HL-60 (cell line): Measurements from ENCODE around the gene SNX6.

Experiments
- DNase-seq, 2 experiments: peaks; one replicate each; pipeline ENCODE4 v3.0.0-alpha.2; 2010 to 2020; ENCODE audit warnings: low read depth in 1 of 2, low spot score in 1 of 2
- H3K27ac ChIP-seq: fragments of 250-450 bp; sonication (Bioruptor Pico); replicated peaks from 2 replicates; pipeline ENCODE4 v1.5.1; 2020; ENCODE audit warnings: mild to moderate bottlenecking, moderate library complexity
- H3K27me3 ChIP-seq: fragments of 250-450 bp; sonication (Bioruptor Pico); 2 replicates; pipeline ENCODE4 v1.5.1; 2021; ENCODE audit warnings: mild to moderate bottlenecking, moderate library complexity; ENCODE audit not compliant: insufficient read depth, poor library complexity, severe bottlenecking
- H3K4me3 ChIP-seq: replicated peaks from 2 replicates; pipeline ENCODE4 v1.5.1; 2011; ENCODE audit warnings: mild to moderate bottlenecking, control low read depth, low read length; ENCODE audit not compliant: insufficient read depth
- CTCF ChIP-seq: IDR thresholded peaks from one replicate; pipeline ENCODE4 v1.5.1; 2011; ENCODE audit warnings: low read length, control low read depth, inconsistent platforms; ENCODE audit not compliant: insufficient read depth
- GABPA ChIP-seq: IDR thresholded peaks from 2 replicates; pipeline ENCODE4 v1.6.1; 2012; ENCODE audit warnings: low read depth
- POLR2AphosphoS5 ChIP-seq: IDR thresholded peaks from 2 replicates; pipeline ENCODE4 v1.6.1; 2012; ENCODE audit warnings: low read depth
- REST ChIP-seq: IDR thresholded peaks from 2 replicates; pipeline ENCODE4 v1.6.1; 2012; ENCODE audit warnings: low read depth; ENCODE audit not compliant: insufficient replicate concordance
- SPI1 ChIP-seq: IDR thresholded peaks from 2 replicates; pipeline ENCODE4 v1.6.1; 2012; ENCODE audit warnings: low read depth, mild to moderate bottlenecking, borderline replicate concordance

The SNX6 gene

DNA sequence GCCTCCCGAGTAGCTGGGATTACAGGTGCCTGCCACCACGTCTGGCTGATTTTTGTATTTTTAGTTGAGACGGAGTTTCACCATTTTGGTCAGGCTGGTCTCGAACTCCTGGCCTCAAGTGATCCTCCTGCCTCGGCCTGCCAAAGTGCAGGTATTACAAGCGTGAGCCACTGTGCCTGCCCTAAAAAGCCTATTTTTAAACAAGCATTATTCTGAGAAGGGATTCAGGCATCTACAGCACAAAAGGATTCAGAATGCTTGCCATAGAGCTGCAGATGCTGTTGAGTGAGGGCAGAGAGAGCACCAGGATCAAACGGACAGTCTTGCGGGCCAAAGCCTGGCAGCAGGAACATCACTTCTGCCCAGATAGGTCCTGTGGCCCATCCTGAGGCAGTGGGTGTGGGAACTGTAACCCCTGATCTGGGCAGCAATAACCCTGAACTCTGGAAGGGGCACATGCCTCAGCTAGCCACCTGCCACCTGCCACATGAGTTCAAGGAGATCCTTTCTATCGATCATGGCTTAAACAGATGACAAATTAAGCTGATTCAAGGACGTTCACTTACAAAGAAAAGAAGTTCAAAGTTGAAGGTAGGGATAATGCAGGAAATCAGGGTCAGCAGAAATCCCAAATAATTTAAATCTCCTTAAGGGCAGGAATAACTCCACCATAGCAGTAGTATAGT lies 16.8 kb upstream of the SNX6 start:
- TF ChIP-seq GABPA = no peak
- no peak for TF ChIP-seq CTCF
- TF ChIP-seq POLR2AphosphoS5 = no peak
- no peak for TF ChIP-seq REST
- no peak for TF ChIP-seq SPI1
- H3K4me3 ChIP-seq = no peak overlapping the region
- H3K27me3 ChIP-seq = no peaks in the 10 kb centered on the region
- DNase-seq = no peak
- H3K27ac ChIP-seq = no peak overlapping the region

GRCh38 chr14:34643361-34643760 lies 13.4 kb upstream of the SNX6 start:
- H3K27me3 ChIP-seq = no peaks in the 10 kb centered on the region
- DNase-seq = no peak
- H3K27ac ChIP-seq = no peak overlapping the region
- no peak overlapping the region for H3K4me3 ChIP-seq
- TF ChIP-seq GABPA = no peak
- TF ChIP-seq POLR2AphosphoS5 = no peak
- TF ChIP-seq SPI1 = no peak
- no peak for TF ChIP-seq REST
- TF ChIP-seq CTCF = no peak

GRCh38 chr14:34642595-34642994 lies 12.6 kb upstream of the SNX6 start:
- Histone ChIP-seq H3K4me3 (no peak overlapping the region), H3K27ac (no peak overlapping the region), H3K27me3 (no peaks in the 10 kb centered on the region)
- DNase-seq = no peak
- no peak for TF ChIP-seq SPI1
- no peak for TF ChIP-seq POLR2AphosphoS5
- no peak for TF ChIP-seq REST
- TF ChIP-seq GABPA = no peak
- no peak for TF ChIP-seq CTCF
